ENCODE measurements around the gene GCK.

The GCK gene

DNA sequence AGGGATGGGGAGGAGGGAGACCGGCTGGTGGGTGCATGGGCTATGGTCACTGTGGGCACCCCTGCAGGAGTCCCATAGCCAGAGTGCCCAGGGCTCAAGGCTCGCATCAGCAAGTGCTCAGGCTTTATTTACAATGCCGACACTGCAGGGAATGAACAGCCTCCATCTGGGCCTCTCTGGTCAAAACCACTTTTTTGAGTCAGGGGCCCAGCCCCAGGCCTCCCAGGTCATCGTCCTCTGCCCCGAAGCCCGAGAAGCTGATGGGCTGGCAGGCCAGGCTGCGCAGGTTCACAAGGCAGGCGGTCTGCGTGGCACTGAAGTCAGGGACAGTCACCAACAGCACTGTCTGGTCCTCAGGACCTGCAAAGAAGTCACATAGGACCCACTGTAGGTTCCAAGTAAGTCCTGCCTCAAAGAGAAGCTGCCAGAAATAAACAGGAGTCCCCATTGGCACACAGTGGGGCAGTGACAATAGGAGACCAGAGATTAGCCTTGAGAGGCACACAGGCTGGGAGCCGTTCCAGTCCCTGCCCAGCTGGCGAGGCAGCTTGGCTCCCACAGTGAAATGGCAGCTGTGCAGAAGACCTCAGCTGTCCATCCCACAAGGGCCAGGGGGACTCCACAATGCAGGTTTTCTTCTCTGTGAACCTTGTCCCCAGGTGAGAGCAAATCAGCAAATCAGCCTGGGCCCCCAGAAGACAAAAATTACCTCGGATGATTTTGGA is 74.5 kb downstream of the GCK start:
- no peak for DNase-seq

DNA sequence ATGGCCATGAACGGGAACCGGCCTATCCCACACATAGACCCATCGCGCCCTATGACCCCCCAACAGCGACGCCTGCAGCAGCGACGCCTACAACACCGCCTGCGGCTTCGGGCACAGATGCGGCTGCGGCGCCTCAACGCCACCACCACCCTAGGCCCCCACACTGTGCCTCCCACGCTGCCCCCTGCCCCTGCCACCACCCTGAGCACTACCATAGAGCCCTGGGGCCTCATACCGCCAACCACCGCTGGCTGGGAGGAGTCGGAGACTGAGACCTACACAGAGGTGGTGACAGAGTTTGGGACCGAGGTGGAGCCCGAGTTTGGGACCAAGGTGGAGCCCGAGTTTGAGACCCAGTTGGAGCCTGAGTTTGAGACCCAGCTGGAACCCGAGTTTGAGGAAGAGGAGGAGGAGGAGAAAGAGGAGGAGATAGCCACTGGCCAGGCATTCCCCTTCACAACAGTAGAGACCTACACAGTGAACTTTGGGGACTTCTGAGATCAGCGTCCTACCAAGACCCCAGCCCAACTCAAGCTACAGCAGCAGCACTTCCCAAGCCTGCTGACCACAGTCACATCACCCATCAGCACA is 75.4 kb downstream of the GCK start:
- no peak for DNase-seq

DNA sequence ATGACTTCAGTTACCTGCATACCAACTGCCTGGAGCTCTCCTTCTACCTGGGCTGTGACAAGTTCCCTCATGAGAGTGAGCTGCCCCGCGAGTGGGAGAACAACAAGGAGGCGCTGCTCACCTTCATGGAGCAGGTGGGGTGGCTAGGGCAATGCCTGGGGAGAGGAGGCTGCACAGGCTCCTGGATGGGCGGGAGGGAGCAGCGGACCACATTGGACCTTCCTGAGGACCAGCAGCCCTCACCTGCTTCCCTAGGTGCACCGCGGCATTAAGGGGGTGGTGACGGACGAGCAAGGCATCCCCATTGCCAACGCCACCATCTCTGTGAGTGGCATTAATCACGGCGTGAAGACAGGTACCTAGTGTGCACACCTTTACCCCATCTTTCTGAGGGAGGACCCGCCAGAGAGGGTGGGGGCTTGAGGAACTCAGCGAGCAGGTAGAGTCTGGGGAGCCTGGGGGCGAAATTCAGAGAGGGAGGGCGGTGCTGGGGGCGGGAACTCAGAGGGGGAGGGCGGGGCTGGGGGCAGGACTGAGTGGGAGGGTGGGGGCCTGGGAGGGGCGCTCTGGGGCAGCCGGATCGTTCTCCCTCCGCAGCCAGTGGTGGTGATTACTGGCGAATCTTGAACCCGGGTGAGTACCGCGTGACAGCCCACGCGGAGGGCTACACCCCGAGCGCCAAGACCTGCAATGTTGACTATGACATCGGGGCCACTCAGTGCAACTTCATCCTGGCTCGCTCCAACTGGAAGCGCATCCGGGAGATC is 76.1 kb downstream of the GCK start:
- DNase-seq: no peak

DNA sequence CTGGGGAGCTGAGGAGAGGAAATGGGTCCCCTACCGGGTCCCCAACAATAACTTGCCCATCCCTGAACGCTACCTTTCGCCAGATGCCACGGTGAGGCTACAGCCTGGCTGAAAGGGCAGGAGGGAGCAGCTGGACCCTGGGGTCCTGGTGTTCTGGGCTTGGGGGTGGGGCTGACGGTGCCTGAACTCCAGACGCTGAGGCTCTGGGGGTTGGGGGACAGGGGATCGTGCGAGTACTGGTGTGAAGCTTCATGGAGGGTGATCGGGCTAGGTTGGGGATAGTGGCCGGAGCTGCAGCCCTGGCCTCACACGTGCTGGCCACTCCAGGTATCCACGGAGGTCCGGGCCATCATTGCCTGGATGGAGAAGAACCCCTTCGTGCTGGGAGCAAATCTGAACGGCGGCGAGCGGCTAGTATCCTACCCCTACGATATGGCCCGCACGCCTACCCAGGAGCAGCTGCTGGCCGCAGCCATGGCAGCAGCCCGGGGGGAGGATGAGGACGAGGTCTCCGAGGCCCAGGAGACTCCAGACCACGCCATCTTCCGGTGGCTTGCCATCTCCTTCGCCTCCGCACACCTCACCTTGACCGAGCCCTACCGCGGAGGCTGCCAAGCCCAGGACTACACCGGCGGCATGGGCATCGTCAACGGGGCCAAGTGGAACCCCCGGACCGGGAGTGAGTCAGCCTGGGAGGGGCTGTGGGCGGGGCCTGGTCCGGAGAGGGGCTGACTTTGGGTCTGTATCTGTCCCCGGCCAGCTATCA is 76.8 kb downstream of the GCK start:
- no peak for DNase-seq

DNA sequence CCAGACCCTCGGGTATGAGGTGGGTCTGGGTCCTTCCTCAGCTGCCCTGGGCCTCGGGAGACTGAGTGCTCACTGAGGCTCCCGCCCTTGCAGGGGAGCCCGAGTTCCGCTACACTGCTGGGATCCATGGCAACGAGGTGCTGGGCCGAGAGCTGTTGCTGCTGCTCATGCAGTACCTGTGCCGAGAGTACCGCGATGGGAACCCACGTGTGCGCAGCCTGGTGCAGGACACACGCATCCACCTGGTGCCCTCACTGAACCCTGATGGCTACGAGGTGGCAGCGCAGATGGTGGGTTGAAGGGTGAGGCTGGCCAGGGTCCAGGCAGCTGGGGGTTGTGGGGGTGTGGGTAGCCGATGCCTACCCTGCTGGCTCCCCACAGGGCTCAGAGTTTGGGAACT is 77.5 kb downstream of the GCK start:
- no peak for DNase-seq

DNA sequence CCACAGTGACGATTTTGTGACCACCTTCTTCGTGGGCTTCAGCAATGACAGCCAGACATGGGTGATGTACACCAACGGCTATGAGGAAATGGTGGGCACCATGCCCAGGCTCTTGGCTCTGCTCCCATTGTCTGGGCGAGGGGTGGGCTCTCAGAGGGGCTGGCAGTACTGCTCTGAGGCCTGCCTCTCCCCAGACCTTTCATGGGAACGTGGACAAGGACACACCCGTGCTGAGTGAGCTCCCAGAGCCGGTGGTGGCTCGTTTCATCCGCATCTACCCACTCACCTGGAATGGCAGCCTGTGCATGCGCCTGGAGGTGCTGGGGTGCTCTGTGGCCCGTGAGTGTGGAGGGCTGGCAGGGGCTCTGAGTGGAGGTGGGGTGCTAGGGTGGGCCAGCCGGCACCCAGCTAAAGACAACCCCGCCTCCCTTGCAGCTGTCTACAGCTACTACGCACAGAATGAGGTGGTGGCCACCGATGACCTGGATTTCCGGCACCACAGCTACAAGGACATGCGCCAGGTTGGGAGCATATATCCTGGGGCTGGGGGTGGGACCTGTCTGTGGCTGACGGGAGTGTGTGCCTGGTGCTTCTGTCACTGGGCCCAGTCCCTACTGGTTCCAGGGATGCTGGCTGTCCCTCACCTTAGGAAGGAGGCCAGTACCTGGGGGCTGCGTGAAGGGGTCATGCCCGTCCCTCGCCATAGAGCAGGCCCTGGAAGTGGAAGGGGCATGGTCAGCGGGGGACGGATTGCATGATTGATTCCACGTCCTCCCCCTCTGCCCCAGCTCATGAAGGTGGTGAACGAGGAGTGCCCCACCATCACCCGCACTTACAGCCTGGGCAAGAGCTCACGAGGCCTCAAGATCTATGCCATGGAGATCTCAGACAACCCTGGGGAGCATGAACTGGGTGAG is 78.3 kb downstream of the GCK start:
- no peak for DNase-seq

DNA sequence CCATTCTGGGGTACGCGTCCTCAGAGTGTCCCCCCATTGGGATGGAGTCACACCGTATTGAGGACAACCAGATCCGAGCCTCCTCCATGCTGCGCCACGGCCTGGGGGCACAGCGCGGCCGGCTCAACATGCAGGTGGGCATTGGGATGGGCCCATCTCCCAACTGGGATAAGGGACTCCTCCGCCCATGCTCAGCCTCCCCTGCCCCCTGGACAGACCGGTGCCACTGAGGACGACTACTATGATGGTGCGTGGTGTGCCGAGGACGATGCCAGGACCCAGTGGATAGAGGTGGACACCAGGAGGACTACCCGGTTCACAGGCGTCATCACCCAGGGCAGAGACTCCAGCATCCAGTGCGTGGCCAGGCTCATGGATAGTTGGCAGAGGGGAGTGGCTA is 79.2 kb downstream of the GCK start:
- DNase-seq: no peak

DNA sequence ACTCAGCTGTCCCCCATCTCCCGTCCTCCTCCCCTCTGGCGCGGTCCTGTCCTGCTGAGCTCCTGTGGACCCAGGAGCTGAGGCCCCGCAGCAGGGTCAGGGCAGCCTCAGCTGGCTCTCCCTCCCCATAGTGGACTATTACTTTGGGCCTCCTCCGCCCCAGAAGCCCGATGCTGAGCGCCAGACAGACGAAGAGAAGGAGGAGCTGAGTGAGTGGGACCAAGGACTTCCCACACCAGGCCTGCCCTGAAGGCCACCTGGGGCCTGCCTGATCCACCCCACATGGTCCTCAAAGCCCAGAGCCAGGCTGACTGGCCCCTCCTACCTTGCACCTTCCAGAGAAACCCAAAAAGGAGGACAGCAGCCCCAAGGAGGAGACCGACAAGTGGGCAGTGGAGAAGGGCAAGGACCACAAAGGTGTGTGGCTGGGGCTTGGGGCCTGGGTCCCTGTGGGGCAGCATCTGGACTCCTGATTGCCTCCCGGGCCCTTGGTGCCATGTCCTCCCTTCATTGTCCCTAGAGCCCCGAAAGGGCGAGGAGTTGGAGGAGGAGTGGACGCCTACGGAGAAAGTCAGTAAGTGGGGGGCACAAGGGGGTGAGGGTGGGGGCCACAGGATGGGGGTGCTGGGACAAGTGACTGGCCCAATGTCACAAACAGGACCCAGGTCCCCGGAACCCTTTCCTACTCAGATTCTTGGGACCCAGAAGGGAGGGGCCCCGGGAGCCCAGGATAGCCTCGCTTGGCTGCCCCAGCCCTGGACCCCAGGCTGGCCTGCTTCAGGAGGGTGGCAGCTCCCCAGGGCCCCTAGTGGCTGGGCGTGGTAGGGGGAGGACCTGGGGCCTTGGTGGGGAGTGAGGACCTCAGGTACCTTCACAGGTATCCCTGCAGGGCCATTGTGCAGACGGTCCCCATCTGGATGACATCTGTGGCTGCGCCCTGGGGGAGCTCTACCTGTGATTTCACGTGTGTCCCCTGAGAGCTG is 80.2 kb downstream of the GCK start:
- no peak for DNase-seq

DNA sequence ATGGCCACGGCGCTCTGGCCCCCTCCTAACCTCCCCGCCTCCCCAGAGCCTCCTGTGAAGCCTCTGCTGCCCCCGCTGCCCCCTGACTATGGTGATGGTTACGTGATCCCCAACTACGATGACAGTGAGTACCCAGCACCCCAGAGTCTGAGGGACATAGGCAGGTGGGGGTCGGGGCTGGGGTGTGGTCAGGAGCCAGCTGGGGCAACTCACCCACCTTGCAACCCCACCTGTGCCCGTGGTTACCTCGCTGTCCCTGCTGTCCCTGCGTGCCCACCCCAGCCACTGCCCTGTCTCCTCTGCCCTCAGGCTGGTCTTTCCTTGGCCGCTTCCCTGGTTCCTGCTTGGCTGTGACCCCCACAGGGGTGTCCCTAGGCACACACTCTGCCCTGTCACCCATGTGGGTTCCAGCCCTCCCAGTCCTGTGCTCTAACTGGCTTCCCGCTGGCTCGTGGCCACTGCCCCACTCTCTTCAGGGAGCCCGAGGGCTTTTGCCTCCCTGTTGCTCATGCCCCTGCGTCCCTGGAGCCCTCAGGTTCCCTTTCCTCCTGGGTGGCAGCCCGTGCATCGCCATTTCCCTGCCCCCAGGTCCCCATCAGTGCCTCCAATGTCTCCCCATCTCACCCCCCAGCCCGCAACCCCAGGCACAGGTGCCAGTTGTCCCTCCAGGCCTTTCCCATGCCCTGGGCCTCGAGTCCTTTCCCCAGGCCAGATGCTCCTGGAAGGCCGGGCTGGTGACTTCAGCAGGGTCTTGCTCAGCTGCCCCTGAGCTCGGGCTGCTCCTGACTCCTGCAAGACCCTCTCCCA is 81.1 kb downstream of the GCK start:
- no peak for DNase-seq

DNA sequence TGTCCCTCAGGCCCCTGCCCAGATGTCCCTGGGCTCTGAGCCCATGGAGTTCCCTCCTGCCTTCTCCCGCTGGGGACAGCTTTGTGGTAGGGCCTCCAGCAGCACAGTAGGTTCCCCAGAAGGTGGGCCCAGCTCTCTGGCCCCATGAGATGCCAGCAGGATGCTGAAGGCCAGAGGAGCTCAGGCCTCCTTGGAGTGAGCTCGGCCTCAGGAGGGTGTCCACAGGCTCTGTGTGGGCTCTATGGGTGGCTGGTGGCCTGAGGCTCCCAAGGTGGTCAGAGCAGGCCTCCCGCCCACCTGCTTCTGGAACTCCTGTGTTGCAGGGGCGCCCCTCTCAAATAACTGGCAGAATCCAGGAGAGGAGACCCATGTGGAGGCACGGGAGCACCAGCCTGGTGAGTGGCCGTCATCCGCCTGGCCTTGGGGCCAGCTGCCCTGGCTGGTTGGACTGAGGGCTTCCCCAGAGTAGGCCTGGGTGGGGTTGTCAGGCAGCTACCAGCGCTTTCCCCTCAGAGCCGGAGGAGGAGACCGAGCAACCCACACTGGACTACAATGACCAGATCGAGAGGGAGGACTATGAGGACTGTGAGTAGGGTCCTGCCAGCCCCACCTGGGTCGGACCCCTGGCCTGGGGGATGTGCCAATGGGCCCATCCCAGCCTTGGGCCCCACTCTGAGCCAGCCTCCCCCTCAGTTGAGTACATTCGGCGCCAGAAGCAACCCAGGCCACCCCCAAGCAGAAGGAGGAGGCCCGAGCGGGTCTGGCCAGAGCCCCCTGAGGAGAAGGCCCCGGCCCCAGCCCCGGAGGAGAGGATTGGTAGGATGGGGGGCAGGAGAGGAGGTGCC is 81.9 kb downstream of the GCK start:
- no peak for DNase-seq

DNA sequence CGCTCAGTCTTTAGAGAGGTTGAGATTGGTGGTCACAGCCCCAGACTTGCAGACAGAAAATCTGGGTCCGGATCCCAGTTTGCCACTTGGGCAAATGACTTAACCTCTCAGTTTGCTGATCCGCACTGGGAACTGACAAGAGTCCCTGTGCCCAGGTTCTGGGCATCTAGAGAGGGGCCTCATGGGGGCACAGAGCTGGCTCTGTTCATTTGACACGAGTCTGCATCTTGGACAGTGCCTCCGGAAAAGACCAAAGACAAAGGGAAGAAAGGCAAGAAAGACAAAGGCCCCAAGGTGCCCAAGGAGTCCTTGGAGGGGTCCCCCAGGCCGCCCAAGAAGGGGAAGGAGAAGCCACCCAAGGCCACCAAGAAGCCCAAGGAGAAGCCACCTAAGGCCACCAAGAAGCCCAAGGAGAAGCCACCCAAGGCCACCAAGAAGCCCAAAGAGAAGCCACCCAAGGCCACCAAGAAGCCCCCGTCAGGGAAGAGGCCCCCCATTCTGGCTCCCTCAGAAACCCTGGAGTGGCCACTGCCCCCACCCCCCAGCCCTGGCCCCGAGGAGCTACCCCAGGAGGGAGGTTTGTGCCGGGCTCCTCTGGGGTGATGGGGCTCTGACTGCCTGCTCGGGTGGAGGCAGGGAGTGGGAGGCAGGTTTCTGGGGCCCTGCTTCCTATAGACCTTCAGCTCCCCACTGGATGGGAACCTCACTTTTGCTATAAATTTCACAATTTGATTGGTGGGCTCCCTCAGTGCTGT is 82.8 kb downstream of the GCK start:
- DNase-seq: no peak

DNA sequence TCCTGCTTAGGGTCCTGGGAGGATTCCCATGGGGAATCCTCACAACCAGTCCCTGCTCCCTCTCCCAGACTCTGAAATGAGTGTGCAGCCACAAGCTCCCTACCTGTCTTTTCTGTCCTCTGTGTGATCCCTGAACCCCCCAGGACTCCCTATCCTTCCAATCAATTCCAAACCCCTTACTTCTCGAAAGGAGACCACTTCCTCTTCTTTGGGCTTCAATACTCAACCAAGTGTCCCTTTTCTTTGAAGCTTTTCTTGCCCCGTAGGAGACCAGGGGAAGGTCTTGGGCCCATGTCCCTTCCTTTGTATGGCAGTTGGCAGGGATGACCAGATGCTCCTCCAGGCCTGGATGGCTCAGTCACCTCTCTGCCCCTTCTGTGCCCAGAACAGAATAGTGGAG is 83.4 kb downstream of the GCK start:
- no peak for DNase-seq

DNA sequence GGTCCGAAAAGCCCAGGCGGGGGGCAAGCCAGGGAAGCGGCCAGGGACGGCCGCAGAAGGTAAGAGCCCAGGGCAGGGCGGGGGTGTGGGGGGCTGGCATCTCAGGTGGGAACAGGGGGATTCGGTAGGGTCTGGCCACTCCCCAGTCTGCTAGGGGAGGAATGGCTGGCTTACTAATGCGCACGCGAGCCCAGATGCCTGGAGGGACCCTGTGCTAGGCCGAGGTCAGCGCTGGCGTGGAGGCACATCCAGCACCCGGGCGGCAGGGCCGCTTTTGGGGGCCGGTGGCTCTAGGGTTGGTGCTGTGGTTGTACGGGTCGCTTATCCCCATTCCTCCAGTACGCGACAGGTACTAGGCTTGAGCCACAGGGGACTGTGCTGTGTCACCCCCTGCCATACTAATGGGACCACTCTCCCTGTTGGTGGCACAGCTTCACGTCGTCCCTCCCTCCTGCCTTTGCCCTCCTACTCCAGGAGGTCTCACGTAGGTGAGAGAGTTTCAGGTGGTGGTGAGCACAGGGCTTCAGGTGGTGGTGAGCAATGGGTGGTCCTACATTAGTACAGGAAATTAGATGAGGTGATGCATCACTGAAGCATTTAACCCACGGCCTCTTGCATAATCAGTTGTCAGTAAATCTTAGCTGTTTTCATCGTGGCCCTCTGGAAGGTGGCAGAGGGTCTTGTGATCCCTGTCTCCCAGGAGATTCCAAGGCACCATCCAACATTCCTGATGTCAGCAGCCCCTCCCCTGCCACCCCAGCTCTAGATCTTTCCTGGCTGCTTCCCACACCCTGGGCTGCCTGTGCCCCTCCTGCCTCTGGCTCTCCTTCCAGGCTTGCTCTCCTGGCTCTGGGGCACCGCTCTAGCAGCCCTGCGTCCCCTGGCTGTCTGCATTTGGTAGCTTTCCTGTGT is 84.1 kb downstream of the GCK start:
- no peak for DNase-seq

DNA sequence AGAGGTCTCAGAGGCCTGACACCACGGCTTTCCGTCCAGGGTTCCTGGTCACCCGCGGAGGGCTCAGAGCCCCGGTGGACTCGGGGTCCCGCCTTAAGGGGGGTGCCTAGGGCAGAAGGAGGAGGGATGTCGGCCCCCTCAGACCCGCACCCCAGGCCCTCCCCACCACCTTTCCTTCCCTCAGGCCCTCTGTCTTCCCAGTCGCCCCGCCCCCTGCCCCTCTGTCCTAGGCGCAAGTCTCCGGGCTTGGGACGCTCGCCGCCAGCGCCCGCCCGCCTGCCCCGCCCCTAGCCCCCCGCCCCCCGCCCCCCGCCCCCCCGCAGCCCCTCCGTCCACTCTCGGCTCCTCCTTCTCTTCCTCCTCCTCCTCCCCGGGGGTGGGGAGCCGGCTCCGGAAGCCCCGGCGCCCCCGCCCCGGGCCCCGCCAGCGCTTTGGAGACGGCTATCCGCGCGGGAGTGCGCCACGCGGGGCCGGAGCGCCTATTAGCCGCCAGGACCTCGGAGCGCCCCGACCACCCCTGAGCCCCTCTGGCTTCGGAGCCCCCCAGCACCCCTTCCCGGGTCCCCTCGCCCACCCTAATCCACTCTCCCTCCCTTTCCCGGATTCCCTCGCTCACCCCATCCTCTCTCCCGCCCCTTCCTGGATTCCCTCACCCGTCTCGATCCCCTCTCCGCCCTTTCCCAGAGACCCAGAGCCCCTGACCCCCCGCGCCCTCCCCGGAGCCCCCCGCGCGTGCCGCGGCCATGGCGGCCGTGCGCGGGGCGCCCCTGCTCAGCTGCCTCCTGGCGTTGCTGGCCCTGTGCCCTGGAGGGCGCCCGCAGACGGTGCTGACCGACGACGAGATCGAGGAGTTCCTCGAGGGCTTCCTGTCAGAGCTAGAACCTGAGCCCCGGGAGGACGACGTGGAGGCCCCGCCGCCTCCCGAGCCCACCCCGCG is 85.0 kb downstream of the GCK start, which contains the start of gene AEBP1:
AEBP1 (plus strand) TSS at position 423 of the 937 bp plus-strand sequence; CDS start at position 744, 321 bp downstream.
- no peak for DNase-seq

DNA sequence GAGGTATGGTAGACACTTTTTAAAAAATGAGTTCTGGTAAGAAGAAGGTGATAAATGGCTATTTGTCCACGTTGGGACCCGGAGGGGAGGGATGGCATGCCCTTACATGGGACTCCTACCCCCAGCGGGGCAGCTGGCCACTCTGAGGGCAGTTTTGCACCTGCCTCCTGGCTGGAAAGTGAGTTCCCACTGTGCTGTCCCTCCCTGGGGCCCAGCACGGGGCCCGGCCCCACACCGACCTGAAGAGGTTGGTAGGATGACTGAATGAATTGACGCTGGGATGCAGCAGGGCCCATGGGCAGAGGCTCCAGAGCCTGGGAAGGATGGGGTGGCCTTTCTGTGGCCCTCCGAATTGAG is 85.7 kb downstream of the GCK start:
- DNase-seq: no peak
